Fibroblast of skin of scalp (primary cell): ENCODE measurements around the gene POLR3B. TPM values are rescaled to one million over a fixed set of nuclear protein-coding genes. Genes with fewer than 3 reads are reported as not detected.
"Not testable (repeated sequence)": the region's sequence is repeated elsewhere in the genome, so short reads cannot be mapped to it uniquely, and the experiment has no call there.

Experiments
- DNase-seq: peaks from one replicate; pipeline ENCODE4 v3.0.0-alpha.2; 2013
- polyA plus RNA-seq, 2 experiments: library from polyadenylated mRNA; unstranded; fragments of 120-200 nt; gene quantifications; one replicate each; pipeline ENCODE4 v1.2.1, GENCODE V29; 2013; ENCODE audit not compliant: insufficient read length in 2 of 2

POLR3B gene
- 8.0 TPM for polyA plus RNA-seq (2013, experiment 1 of 2; ENCODE audit: insufficient read length)
- polyA plus RNA-seq (2013, experiment 2 of 2; ENCODE audit: insufficient read length), result 8.8 TPM

GRCh38 chr12:106357549-106358395, at the start of gene POLR3B:
TSS of gene POLR3B (plus strand) at chr12:106357748. CDS start at chr12:106357880, 132 bp downstream.
- peak; percentile 97 for DNase-seq

- DNase-seq, result no peak
Measured at GRCh38 chr12:106308121-106308520, 49.4 kb upstream of the POLR3B start.

GRCh38 chr12:106308611-106309010, 48.9 kb upstream of the POLR3B start:
- no peak for DNase-seq

- peak; percentile 82 for DNase-seq
Measured at GRCh38 chr12:106309671-106310505, 47.7 kb upstream of the POLR3B start.

- DNase-seq, result no peak
Measured at GRCh38 chr12:106310687-106311086, 46.9 kb upstream of the POLR3B start.

- DNase-seq, result no peak
Measured at GRCh38 chr12:106311139-106311538, 46.4 kb upstream of the POLR3B start.

GRCh38 chr12:106313413-106313812, 44.1 kb upstream of the POLR3B start:
- not testable (repeated sequence) for DNase-seq

- DNase-seq, result no peak
Measured at GRCh38 chr12:106315523-106315922, 42.0 kb upstream of the POLR3B start.

- DNase-seq, result no peak
Measured at GRCh38 chr12:106317406-106318082, 40.0 kb upstream of the POLR3B start.

GRCh38 chr12:106321139-106321850, 36.3 kb upstream of the POLR3B start:
- no peak for DNase-seq

- no peak for DNase-seq
Measured at GRCh38 chr12:106323537-106323936, 34.0 kb upstream of the POLR3B start.

GRCh38 chr12:106327309-106327869, 30.2 kb upstream of the POLR3B start:
- no peak for DNase-seq

- DNase-seq, result no peak
Measured at GRCh38 chr12:106328735-106329134, 28.8 kb upstream of the POLR3B start.

GRCh38 chr12:106329231-106329982, 28.1 kb upstream of the POLR3B start:
- no peak for DNase-seq

GRCh38 chr12:106331599-106331998, 25.9 kb upstream of the POLR3B start:
- DNase-seq, result no peak

GRCh38 chr12:106332536-106332935, 25.0 kb upstream of the POLR3B start:
- DNase-seq, result no peak

GRCh38 chr12:106333010-106333409, 24.5 kb upstream of the POLR3B start:
- no peak for DNase-seq

- no peak for DNase-seq
Measured at GRCh38 chr12:106333756-106334155, 23.8 kb upstream of the POLR3B start.

- DNase-seq, result peak; percentile 42
Measured at GRCh38 chr12:106341086-106341877, 16.3 kb upstream of the POLR3B start.
